ENCODE results near the gene ABI3BP.

DNA sequence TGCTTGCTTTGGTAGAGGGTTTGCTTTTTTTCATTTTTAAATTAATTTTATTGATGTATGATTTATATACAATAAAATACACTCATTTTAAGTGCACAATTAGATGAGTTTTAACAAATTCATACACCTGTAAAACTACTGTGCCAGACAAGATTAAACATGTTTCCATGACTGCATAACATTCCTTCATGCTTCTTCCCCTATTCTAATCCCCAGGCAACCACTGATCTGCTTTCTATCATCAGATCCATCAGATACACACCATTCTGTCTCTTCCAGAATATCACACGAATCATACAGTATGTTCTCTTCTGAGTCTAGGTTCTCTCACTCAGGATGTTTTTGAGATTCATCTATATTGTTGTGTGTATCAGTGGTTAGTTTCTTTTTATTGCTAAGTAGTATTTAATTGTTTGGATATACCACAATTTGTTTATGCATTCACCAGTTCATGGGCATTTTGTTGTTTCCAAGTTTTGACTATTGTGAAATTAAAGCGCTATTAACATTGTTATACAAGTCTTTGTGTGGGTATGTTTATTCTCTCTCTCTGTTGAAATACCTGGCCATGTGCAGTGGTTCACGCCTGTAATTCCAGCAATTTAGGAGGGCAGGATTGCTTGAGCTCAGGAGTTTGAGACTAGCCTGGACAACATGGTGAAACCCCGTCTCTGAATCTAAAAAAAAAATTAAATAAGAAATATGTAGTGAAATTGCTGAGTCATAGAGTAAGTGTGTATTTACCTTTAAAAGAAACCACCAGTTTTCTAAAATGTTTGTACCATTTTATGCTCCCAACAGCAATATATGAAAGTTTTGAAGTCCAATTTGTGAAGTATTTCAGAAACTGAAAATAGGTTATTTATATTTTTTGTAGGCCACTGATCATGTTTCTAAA lies 290.9 kb downstream of the ABI3BP start:
- TF ChIP-seq, protein P1, sequence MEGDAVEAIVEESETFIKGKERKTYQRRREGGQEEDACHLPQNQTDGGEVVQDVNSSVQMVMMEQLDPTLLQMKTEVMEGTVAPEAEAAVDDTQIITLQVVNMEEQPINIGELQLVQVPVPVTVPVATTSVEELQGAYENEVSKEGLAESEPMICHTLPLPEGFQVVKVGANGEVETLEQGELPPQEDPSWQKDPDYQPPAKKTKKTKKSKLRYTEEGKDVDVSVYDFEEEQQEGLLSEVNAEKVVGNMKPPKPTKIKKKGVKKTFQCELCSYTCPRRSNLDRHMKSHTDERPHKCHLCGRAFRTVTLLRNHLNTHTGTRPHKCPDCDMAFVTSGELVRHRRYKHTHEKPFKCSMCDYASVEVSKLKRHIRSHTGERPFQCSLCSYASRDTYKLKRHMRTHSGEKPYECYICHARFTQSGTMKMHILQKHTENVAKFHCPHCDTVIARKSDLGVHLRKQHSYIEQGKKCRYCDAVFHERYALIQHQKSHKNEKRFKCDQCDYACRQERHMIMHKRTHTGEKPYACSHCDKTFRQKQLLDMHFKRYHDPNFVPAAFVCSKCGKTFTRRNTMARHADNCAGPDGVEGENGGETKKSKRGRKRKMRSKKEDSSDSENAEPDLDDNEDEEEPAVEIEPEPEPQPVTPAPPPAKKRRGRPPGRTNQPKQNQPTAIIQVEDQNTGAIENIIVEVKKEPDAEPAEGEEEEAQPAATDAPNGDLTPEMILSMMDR (conservative IDR thresholded peaks at IDR 0.05 in 1 of 2, IDR thresholded peaks at IDR 0.05 in 1 of 2; ENCODE audit: low read depth in 1 of 2, low read length in 2 of 2) = no peak
- TF ChIP-seq EZH2 (IDR thresholded peaks at IDR 0.05; ENCODE audit: low read length, missing control alignments) = no peak

All from fibroblast of lung (primary cell).